PC-9 (cell line): ENCODE data around the gene MVD. TPM values are rescaled to one million over a fixed set of nuclear protein-coding genes. Genes with fewer than 3 reads are reported as not detected.

Source experiments
- BruUV-seq: library from RNA; stranded (reverse); fragments of 400-500 nt; replicated peaks from 2 replicates; lab custom pipeline; 2021; lab: Mats Ljungman, UMichigan
- CTCF ChIA-PET: fragments of 300-600 bp; sonication (Branson Sonifier 250); formaldehyde crosslinking; loops from one replicate; lab custom pipeline; 2022; ENCODE audit warnings: antibody characterized with exemption; lab: Charles Lee
- POLR2A ChIA-PET: fragments of 300-600 bp; sonication (Branson Sonifier 250); formaldehyde crosslinking; loops from one replicate; lab custom pipeline; 2022; ENCODE audit warnings: antibody characterized with exemption; ENCODE audit not compliant: unreplicated experiment; lab: Charles Lee
- DNase-seq, 2 experiments: peaks; one replicate each; pipeline versions ENCODE4 v3.0.0 to v3.0.0-alpha.2; 2015 to 2022; ENCODE audit warnings: mixed read lengths in 1 of 2
- H2AFZ ChIP-seq: fragments of 200-600 bp; sonication (generic); 2 replicates; pipeline ENCODE4 v1.8.1; 2017; ENCODE audit warnings: antibody characterized with exemption
- H3F3A ChIP-seq: fragments of 200-600 bp; sonication (generic); 2 replicates; pipeline ENCODE4 v1.8.1; 2017; ENCODE audit warnings: antibody characterized with exemption, mild to moderate bottlenecking, low read depth; ENCODE audit not compliant: insufficient read depth
- H3K27ac ChIP-seq: fragments of 200-600 bp; sonication (generic); 2 replicates; pipeline ENCODE4 v1.6.1; 2016; ENCODE audit warnings: mixed run types
- H3K27me3 ChIP-seq: fragments of 200-600 bp; sonication (generic); 2 replicates; pipeline ENCODE4 v1.6.1; 2016; ENCODE audit warnings: low read depth, mixed run types; ENCODE audit not compliant: insufficient read depth
- H3K36me3 ChIP-seq: fragments of 200-600 bp; sonication (generic); 2 replicates; pipeline ENCODE4 v1.6.1; 2016; ENCODE audit warnings: low read depth, mixed run types
- H3K4me1 ChIP-seq: fragments of 200-600 bp; sonication (generic); replicated peaks from 2 replicates; pipeline ENCODE4 v1.6.1; 2016; ENCODE audit warnings: mixed run types; ENCODE audit not compliant: insufficient read depth
- H3K4me2 ChIP-seq: fragments of 200-600 bp; sonication (generic); 2 replicates; pipeline ENCODE4 v1.6.1; 2017; ENCODE audit warnings: mixed run types
- H3K4me3 ChIP-seq: fragments of 200-600 bp; sonication (generic); 2 replicates; pipeline ENCODE4 v1.6.1; 2016; ENCODE audit warnings: mixed run types
- H3K79me2 ChIP-seq: fragments of 200-600 bp; sonication (generic); 2 replicates; pipeline ENCODE4 v1.6.1; 2017; ENCODE audit warnings: low read depth, mixed run types
- H3K9me2 ChIP-seq: fragments of 200-600 bp; sonication (generic); 2 replicates; pipeline ENCODE4 v1.8.1; 2017; ENCODE audit warnings: mild to moderate bottlenecking; ENCODE audit not compliant: insufficient read depth
- H3K9me3 ChIP-seq: fragments of 200-600 bp; sonication (generic); 2 replicates; pipeline ENCODE4 v1.8.1; 2016; ENCODE audit warnings: low read depth; ENCODE audit not compliant: insufficient read depth
- H4K20me1 ChIP-seq: fragments of 200-600 bp; sonication (generic); 2 replicates; pipeline ENCODE4 v1.8.1; 2017; ENCODE audit not compliant: insufficient read depth
- EZH2 ChIP-seq: fragments of 200-600 bp; sonication (generic); IDR thresholded peaks from 2 replicates; pipeline ENCODE4 v1.8.0; 2017; ENCODE audit warnings: antibody characterized with exemption, low read depth
- intact Hi-C: fragments of 100-400 bp; cut with micrococcal nuclease; formaldehyde crosslinking; loops from one replicate; pipeline ENCODE4 v1.10.0; 2022; ENCODE audit not compliant: unreplicated experiment
- total RNA-seq: library from RNA; stranded (reverse); gene quantifications from 2 replicates; pipeline ENCODE4 v1.2.3, GENCODE V29; 2021
- TF ChIP-seq, protein P1 (sequence below): fragments of 200-600 bp; sonication (generic); conservative IDR thresholded peaks from 2 replicates; pipeline ENCODE4 v1.6.1; 2017; ENCODE audit warnings: mixed run types, antibody characterized with exemption, mild to moderate bottlenecking, moderate library complexity

The MVD gene
- total RNA-seq, 1 experiment from 2014 or later: 168 TPM

DNA sequence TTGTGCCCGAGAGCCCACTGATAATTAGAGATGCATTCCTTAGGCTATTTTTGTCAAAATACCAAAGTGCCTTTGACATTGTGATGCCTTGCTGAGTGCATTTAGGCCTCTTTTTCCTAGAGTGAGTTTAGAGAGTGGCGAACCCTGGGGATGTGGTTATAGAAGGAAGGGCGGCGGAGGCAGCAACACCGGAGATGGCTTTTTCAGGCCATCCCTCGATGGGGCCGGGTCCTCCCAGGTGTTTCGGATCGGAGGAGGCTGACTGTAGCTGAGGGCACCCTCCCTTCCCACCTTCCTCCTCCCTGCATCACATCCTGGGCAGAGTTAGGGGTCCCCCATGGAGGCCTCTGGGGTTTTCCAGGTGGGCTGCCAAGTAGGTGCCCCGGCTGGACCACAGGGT, 30.0 kb upstream of the MVD start:
- Histone ChIP-seq H3K27ac (no peak overlapping the region), H3K4me3 (no peak overlapping the region), H3F3A (no peaks in the 10 kb centered on the region), H3K9me2 (no peaks in the 10 kb centered on the region), H4K20me1 (no peaks in the 10 kb centered on the region), H3K27me3 (no peaks in the 10 kb centered on the region), H3K4me2 (no peak overlapping the region), H3K9me3 (no peaks in the 10 kb centered on the region), H3K4me1 (peaks cover 9% of the 10 kb centered on the region), H2AFZ (no peak overlapping the region), H3K79me2 (no peaks in the 10 kb centered on the region), H3K36me3 (no peaks in the 10 kb centered on the region)
- DNase-seq: no peak
- CTCF ChIA-PET: no interaction called here
- TF ChIP-seq, protein P1, sequence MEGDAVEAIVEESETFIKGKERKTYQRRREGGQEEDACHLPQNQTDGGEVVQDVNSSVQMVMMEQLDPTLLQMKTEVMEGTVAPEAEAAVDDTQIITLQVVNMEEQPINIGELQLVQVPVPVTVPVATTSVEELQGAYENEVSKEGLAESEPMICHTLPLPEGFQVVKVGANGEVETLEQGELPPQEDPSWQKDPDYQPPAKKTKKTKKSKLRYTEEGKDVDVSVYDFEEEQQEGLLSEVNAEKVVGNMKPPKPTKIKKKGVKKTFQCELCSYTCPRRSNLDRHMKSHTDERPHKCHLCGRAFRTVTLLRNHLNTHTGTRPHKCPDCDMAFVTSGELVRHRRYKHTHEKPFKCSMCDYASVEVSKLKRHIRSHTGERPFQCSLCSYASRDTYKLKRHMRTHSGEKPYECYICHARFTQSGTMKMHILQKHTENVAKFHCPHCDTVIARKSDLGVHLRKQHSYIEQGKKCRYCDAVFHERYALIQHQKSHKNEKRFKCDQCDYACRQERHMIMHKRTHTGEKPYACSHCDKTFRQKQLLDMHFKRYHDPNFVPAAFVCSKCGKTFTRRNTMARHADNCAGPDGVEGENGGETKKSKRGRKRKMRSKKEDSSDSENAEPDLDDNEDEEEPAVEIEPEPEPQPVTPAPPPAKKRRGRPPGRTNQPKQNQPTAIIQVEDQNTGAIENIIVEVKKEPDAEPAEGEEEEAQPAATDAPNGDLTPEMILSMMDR: no peak
- TF ChIP-seq EZH2: no peak
- POLR2A ChIA-PET: no interaction called here
- BruUV-seq: no TSS peak
- intact Hi-C loops: no loop called here

DNA sequence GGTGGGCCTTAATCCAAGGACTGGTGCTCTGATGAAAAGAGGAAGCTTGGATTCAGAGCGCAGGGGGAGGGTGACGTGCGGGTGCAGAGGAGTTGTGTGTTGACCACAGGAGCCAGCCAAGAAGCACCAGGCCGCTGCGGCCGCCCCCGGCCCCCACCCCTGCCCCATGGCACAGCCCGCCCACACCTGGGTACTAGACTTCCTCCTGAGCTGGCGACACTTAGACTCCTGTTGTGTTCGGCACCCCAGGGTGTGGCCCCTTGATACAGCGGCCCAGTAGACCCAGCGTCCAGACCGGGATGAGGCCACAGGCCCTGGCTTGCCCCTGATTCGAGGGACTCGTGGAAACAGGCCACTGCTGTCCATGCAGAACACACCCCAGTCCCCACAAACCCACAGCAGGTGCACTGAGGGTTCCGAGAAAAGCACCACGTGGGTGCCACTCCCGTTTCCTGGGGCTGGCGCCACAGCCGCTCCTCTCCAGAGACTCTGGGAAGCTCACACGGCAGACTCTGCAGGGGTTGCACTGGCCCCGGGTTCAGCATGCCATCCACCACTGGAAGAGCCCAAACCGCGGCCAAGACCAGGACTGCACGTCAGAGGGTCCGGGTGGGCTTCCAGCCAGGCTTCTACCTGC, 29.2 kb upstream of the MVD start:
- no peak for DNase-seq
- Histone ChIP-seq H3K27me3 (no peaks in the 10 kb centered on the region), H3K79me2 (no peaks in the 10 kb centered on the region), H3K9me3 (no peaks in the 10 kb centered on the region), H3F3A (peaks cover 2% of the 10 kb centered on the region; the same call in 1 of the 2 replicates), H3K36me3 (no peaks in the 10 kb centered on the region), H2AFZ (no peak overlapping the region), H3K27ac (no peak overlapping the region), H3K4me2 (no peak overlapping the region), H3K4me3 (no peak overlapping the region), H3K4me1 (peaks cover 14% of the 10 kb centered on the region), H4K20me1 (no peaks in the 10 kb centered on the region), H3K9me2 (no peaks in the 10 kb centered on the region)
- TF ChIP-seq EZH2: no peak
- TF ChIP-seq, protein P1: no peak
- ChIA-PET POLR2A (no interaction called here), CTCF (no interaction called here)
- no TSS peak for BruUV-seq
- intact Hi-C loops: no loop called here

GRCh38 chr16:88691129-88691813, 28.4 kb upstream of the MVD start:
- Histone ChIP-seq H3K4me3 (no peak overlapping the region), H3K79me2 (no peaks in the 10 kb centered on the region), H3K9me3 (no peaks in the 10 kb centered on the region), H3F3A (peaks cover 10% of the 10 kb centered on the region; the same call in 1 of the 2 replicates), H3K9me2 (no peaks in the 10 kb centered on the region), H4K20me1 (no peaks in the 10 kb centered on the region), H3K36me3 (no peaks in the 10 kb centered on the region), H3K27ac (no peak overlapping the region), H3K4me2 (no peak overlapping the region), H3K4me1 (peaks cover 14% of the 10 kb centered on the region), H3K27me3 (no peaks in the 10 kb centered on the region), H2AFZ (no peak overlapping the region)
- TF ChIP-seq, protein P1: no peak
- TF ChIP-seq EZH2: no peak
- CTCF ChIA-PET: no interaction called here
- POLR2A ChIA-PET: no interaction called here
- no peak for DNase-seq
- no TSS peak for BruUV-seq
- intact Hi-C loops: no loop called here
